Left lung (tissue), 10 donors: ENCODE data around the gene LLGL2. TPM values are rescaled to one million over a fixed set of nuclear protein-coding genes. Genes with fewer than 3 reads are reported as not detected.

Experiments
- ATAC-seq: fragments of 200-7000 bp; cut with Tn5 transposase; one replicate; pipeline ENCODE4 v1.9.1; 2020; ENCODE audit warnings: moderate library complexity
- DNase-seq, 4 donors: peaks; one replicate each; pipeline ENCODE4 v3.0.0-alpha.2; 2013 to 2020
- H3K27ac ChIP-seq, 2 donors: fragments of 200-600 bp; sonication (generic) in 1 of 2; one replicate each; pipeline versions ENCODE4 v1.5.0 to v1.8.0; 2020 to 2021
- H3K27me3 ChIP-seq, 2 donors: fragments of 200-600 bp; sonication (generic) in 1 of 2; one replicate each; pipeline versions ENCODE4 v1.5.0 to v1.8.0; 2020 to 2021
- H3K36me3 ChIP-seq, 2 donors: fragments of 200-600 bp; sonication (generic) in 1 of 2; one replicate each; pipeline versions ENCODE4 v1.5.0 to v1.8.0; 2020 to 2021
- H3K4me1 ChIP-seq, 2 donors: fragments of 200-600 bp; one replicate each; pipeline ENCODE4 v1.8.0; 2021
- H3K4me3 ChIP-seq, 2 donors: fragments of 200-600 bp; sonication (generic) in 1 of 2; one replicate each; pipeline versions ENCODE4 v1.5.0 to v1.8.0; 2020 to 2021; ENCODE audit warnings: mild to moderate bottlenecking in 1 of 2
- H3K9me3 ChIP-seq, 2 donors: fragments of 200-600 bp; sonication (generic) in 1 of 2; one replicate each; pipeline versions ENCODE4 v1.5.0 to v1.8.0; 2020 to 2021
- intact Hi-C, 2 donors: fragments of 100-400 bp; cut with DNase I; formaldehyde crosslinking; loops; one replicate each; pipeline versions ENCODE4 v1.11.2 to v1.14.2; 2022
- polyA plus RNA-seq, 6 donors: library from polyadenylated mRNA; unstranded; fragments of 120-200 nt; gene quantifications; one replicate each; pipeline ENCODE4 v1.2.1, GENCODE V29; 2013; ENCODE audit not compliant: insufficient read length in 6 of 6
- total RNA-seq, 2 donors: library from RNA; stranded (reverse); fragmentation: NEBNext Ultra II Directional; extraction: Animal tissue kit (Norgen Biotek cat#: 25700); gene quantifications; one replicate each; pipeline ENCODE4 v1.2.1, GENCODE V29; 2021
- TF ChIP-seq, protein P1 (sequence below), 2 donors: fragments of 200-600 bp; sonication (generic) in 1 of 2; IDR thresholded peaks; one replicate each; pipeline versions ENCODE4 v1.5.0 to v1.8.0; 2021; ENCODE audit warnings: antibody characterized with exemption in 2 of 2
- donor health status: DM: no; HTN: yes; CAD: no.
- donor health status: DM: no; HTN: no; CAD: no.

LLGL2 gene
- total and polyA plus RNA-seq, 8 donors = 38.0 to 173 (median 53.1) TPM

DNA sequence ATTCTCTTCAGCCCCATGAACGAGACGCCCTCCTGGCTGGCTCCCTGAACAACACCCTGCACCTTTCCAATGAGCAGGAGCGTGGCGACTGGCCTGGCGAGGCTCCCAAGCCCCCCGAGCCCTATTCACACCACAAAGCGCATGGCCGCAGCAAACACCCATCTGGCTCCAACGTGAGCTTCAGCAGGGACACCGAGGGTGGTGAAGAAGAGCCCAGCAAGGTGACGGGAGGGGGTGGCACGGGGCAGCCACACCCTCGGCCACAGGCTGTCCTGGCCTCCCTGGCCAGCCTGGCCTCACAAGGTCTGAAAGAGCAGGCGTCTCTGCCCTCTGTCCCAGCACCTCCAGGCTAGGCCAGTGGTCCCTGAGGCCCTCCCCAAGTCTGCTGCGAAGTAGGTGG is 33.8 kb upstream of the LLGL2 start:
- DNase-seq = peak in 1 of 4 donors; percentile 51
- Histone ChIP-seq H3K27ac (no peak overlapping the region), H3K9me3 (no peaks in the 10 kb centered on the region), H3K36me3 (peaks cover 0 to 74% of the 10 kb centered on the region in 2 donors), H3K4me3 (no peak overlapping the region), H3K27me3 (no peaks in the 10 kb centered on the region), H3K4me1 (peaks cover 5 to 36% of the 10 kb centered on the region in 2 donors)
- no peak for ATAC-seq
- intact Hi-C loops = no loop called here
- TF ChIP-seq, protein P1, sequence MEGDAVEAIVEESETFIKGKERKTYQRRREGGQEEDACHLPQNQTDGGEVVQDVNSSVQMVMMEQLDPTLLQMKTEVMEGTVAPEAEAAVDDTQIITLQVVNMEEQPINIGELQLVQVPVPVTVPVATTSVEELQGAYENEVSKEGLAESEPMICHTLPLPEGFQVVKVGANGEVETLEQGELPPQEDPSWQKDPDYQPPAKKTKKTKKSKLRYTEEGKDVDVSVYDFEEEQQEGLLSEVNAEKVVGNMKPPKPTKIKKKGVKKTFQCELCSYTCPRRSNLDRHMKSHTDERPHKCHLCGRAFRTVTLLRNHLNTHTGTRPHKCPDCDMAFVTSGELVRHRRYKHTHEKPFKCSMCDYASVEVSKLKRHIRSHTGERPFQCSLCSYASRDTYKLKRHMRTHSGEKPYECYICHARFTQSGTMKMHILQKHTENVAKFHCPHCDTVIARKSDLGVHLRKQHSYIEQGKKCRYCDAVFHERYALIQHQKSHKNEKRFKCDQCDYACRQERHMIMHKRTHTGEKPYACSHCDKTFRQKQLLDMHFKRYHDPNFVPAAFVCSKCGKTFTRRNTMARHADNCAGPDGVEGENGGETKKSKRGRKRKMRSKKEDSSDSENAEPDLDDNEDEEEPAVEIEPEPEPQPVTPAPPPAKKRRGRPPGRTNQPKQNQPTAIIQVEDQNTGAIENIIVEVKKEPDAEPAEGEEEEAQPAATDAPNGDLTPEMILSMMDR (IDR thresholded peaks at IDR 0.05) = no peak

GRCh38 chr17:75492555-75493168 is 32.8 kb upstream of the LLGL2 start:
- peaks cover 0 to 84% of the 10 kb centered on the region in 2 donors for H3K36me3 ChIP-seq

GRCh38 chr17:75493476-75494129 is 31.9 kb upstream of the LLGL2 start:
- DNase-seq = peak in 1 of 4 donors; percentile 62
- intact Hi-C loops = no loop called here
- Histone ChIP-seq H3K4me3 (no peak overlapping the region), H3K36me3 (peaks cover 0 to 93% of the 10 kb centered on the region in 2 donors), H3K27ac (no peak overlapping the region), H3K4me1 (peaks cover 0 to 27% of the 10 kb centered on the region in 2 donors), H3K9me3 (no peaks in the 10 kb centered on the region), H3K27me3 (no peaks in the 10 kb centered on the region)
- TF ChIP-seq, protein P1 (IDR thresholded peaks at IDR 0.05) = no peak
- no peak for ATAC-seq

More at GRCh38 chr17:75492555-75493168, 32.8 kb upstream of the LLGL2 start:
- Histone ChIP-seq H3K4me3 (no peak overlapping the region), H3K27me3 (no peaks in the 10 kb centered on the region), H3K4me1 (peaks cover 0 to 26% of the 10 kb centered on the region in 2 donors), H3K27ac (no peak overlapping the region), H3K9me3 (no peaks in the 10 kb centered on the region)
- intact Hi-C loops = no loop called here
- peak in 1 of 4 donors; percentile 77 for DNase-seq
- ATAC-seq = no peak
- TF ChIP-seq, protein P1 (IDR thresholded peaks at IDR 0.05) = no peak

DNA sequence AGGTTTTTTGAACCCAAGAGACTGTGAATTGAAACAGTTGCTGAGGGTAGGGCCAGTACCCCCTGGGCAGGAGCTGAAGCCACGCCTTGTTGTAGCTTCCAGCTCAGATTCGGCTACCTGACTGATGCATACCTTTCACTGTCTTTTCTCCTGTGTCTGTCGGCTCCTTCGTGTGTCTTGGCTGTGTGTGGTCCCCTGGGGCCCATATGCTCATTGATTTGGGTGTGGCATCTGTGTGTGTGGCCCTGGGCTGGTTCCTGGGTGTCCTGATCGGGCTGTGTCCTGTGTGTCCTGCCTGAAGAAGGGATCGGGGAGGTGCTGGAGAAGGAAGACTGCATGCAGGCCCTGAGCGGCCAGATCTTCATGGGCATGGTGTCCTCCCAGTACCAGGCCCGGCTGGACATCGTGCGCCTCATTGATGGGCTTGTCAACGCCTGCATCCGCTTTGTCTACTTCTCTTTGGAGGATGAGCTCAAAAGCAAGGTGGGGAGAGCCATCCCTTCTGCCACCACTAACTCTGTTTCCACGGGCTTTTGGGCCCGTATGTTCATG is 31.1 kb upstream of the LLGL2 start:
- TF ChIP-seq, protein P1 (IDR thresholded peaks at IDR 0.05) = no peak
- Histone ChIP-seq H3K36me3 (peaks cover 0 to 97% of the 10 kb centered on the region in 2 donors), H3K4me3 (no peak overlapping the region), H3K4me1 (peaks cover 0 to 29% of the 10 kb centered on the region in 2 donors), H3K27me3 (no peaks in the 10 kb centered on the region), H3K9me3 (no peaks in the 10 kb centered on the region), H3K27ac (no peak overlapping the region)
- no peak for ATAC-seq
- intact Hi-C loops = no loop called here
- peak in 1 of 4 donors; percentile 61 for DNase-seq

DNA sequence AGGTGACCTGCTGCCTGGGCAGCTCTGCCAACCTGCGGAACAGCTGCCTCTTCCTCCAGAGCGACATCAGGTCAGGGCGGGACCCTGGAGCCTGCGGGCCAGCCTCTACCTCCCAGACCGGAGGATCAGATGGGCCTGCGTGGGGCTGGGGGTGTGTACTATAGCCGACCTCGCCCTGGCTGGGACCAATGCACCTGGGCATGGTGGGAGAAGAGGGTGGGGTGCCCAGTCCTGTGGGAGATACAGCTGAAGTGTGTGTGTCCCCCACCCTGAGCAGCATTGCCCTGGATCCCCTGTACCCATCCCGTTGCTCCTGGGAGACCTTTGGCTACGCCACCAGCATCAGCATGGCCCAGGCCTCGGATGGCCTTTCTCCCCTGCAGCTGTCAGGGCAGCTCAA is 29.5 kb upstream of the LLGL2 start:
- Histone ChIP-seq H3K9me3 (no peaks in the 10 kb centered on the region), H3K27me3 (no peaks in the 10 kb centered on the region), H3K4me1 (peaks cover 0 to 26% of the 10 kb centered on the region in 2 donors), H3K36me3 (peaks cover 0 to 99% of the 10 kb centered on the region in 2 donors), H3K27ac (no peak overlapping the region), H3K4me3 (no peak overlapping the region)
- TF ChIP-seq, protein P1 (IDR thresholded peaks at IDR 0.05) = no peak
- ATAC-seq (no peak), DNase-seq (no peak)
- intact Hi-C loops = no loop called here
